ENCODE data around the gene VEGFB. TPM values are rescaled to one million over a fixed set of nuclear protein-coding genes. Genes with fewer than 3 reads are reported as not detected.
"Not testable (repeated sequence)": the region's sequence is repeated elsewhere in the genome, so short reads cannot be mapped to it uniquely, and the experiment has no call there.

Gene VEGFB
- total RNA-seq, 1 experiment from 2014 or later: 40.1 TPM

DNA sequence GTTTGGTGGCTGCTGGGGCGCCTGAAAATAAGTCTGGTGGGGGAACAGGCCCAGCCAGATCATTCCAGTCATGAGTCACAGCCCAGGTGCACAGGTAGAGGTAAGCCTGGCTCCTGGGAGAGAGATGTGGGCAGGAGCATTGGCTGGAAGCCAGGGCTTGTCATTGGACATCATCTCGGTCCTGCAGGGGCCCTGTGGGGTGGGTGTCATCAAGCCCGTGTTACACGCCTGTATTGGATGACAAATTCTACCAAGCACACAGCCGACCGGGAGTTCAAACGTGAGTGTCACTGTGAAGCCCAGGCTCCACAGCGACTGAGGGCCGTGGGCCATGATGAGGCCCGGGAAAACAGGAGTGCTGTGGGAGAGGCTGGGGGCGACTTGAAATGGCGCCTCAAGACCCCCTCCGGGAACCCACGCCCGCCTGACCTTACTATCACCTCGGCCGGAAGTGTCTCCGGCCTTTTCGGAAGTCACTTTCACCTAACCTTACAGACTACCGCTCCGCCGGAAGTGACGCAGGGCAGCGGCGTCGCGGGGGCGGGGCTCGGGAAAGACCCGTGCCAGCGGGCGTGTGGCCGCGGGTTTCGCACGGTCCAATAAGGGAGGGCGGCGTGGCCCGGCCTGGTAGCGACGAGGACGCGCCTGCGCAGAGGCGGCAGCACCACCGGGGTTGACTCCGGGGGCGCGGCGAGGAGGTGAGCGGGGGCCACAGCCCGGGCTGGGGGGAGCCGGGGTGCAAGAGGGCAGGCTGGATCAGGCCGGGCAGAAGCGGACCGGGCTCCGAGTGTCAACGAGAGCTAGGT lies 6.3 kb downstream of the VEGFB start, which contains the start of gene FKBP2:
TSS of gene FKBP2 (plus strand) at position 661 of the 806 bp plus-strand sequence. CDS start 1,293 bp downstream, outside the sequence.
- in situ Hi-C loops (cut with HindIII; ENCODE audit: low pct_unique_long_range_greater_than_20kb, low sequenced_read_pairs): no loop called here
- DNase-seq (ENCODE audit: low read depth, low spot score): peak; percentile 93

DNA sequence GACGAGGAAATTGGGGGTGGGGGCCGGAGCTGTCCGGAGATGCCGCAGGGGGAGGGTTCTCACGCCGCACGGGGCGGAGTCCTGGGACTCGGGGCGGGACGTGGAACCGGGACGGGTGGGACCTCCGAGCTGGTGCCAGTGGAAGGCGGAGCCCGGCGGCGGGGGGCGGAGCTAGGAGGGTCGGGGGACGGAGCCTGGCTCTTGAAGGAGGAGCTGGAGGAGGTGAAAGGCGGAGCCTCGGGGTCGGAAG lies 6.8 kb downstream of the VEGFB start:
- DNase-seq (ENCODE audit: low read depth, low spot score): peak; percentile 97
- in situ Hi-C loops (cut with HindIII; ENCODE audit: low pct_unique_long_range_greater_than_20kb, low sequenced_read_pairs): no loop called here

DNA sequence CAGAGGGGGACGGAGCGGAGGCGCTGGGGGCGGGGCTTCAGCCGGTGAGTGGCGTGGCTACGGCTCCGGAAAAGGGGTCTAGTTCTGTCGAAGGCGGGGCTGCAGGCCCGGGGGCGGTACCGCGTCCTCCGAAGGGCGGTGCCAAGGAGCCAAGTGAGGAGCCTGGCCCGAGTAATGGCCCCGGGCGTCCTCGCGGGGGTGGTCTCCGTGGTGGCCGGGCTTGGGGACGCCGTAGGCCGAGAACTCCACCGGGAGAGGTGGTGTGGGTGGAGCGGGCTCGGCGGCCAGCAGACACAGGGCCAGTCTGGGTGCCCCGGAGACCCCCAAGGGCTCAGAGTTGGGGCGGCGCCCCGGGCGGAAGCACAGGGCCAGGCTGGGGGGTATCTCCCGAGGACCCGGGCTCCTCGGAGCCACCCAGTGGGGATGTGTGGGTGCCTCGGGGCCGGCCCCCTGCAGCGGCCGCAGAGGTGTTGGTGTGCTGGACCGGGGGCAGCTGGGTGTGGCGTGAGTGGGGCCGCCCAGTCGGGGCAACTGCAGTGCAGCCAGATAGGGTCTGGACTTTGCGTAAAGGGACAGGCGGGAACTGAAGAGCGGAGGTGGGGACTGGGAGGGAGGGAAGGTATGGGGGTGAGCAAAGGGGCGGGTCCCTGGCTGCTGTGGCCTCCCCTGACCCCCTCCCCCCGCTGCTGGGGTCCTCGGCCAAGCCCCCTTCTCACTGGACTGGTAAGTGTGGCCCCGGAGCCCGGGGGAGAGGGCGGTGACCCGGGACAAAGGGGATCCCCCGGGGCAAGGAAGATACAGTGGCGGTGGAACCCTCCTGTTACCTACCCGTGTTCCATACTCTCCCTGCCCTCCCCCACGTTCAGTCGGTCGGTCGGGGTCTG lies 7.3 kb downstream of the VEGFB start:
- in situ Hi-C loops (cut with HindIII; ENCODE audit: low pct_unique_long_range_greater_than_20kb, low sequenced_read_pairs): no loop called here
- DNase-seq (ENCODE audit: low read depth, low spot score): no peak

GRCh38 chr11:64243236-64243854 lies 9.0 kb downstream of the VEGFB start:
- no peak for DNase-seq (ENCODE audit: low read depth, low spot score)
- in situ Hi-C loops (cut with HindIII; ENCODE audit: low pct_unique_long_range_greater_than_20kb, low sequenced_read_pairs): no loop called here

GRCh38 chr11:64244107-64244506 lies 9.7 kb downstream of the VEGFB start:
- no peak for DNase-seq (ENCODE audit: low read depth, low spot score)
- in situ Hi-C loops (cut with HindIII; ENCODE audit: low pct_unique_long_range_greater_than_20kb, low sequenced_read_pairs): no loop called here

DNA sequence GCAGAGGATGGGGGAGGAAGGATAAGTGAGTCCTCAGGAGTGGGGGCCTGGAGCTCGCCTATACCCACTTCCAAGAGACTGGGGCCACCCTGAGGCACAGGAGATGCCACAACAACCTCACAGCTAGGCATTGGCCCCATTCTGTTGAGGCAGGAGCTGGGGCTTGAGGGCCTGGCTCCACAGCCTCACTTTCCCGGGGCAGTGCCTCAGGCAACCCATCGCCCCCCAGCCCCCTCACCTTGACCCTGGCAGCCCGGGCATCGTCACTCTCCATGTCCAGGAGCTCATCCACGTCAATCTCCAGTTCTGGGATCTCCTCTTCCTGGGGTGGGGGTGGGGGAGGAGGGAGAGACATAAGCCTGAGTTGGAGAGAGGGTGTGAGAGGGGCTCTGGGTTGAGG lies 10.6 kb downstream of the VEGFB start:
- no peak for DNase-seq (ENCODE audit: low read depth, low spot score)
- in situ Hi-C loops (cut with HindIII; ENCODE audit: low pct_unique_long_range_greater_than_20kb, low sequenced_read_pairs): no loop called here

DNA sequence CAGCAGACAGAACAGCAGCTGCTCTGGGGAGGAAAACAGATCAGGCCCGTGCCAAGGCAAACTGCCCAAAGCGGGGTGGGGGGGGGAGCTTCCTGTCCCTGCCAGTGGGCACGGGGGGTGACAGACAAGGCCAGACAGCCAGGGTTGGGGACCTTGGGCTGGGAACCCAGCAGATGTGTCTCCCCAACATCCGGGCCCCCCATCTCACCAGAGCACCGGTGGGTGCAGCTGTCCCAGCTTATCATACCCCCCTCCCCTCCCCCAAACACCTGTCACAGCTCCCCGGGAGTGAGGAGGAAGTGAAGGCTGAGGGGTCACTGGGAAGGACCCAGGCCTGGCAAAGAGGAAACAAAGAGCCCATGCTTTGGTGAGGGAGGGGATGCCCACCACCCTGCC lies 11.0 kb downstream of the VEGFB start:
- in situ Hi-C loops (cut with HindIII; ENCODE audit: low pct_unique_long_range_greater_than_20kb, low sequenced_read_pairs): no loop called here
- no peak for DNase-seq (ENCODE audit: low read depth, low spot score)

DNA sequence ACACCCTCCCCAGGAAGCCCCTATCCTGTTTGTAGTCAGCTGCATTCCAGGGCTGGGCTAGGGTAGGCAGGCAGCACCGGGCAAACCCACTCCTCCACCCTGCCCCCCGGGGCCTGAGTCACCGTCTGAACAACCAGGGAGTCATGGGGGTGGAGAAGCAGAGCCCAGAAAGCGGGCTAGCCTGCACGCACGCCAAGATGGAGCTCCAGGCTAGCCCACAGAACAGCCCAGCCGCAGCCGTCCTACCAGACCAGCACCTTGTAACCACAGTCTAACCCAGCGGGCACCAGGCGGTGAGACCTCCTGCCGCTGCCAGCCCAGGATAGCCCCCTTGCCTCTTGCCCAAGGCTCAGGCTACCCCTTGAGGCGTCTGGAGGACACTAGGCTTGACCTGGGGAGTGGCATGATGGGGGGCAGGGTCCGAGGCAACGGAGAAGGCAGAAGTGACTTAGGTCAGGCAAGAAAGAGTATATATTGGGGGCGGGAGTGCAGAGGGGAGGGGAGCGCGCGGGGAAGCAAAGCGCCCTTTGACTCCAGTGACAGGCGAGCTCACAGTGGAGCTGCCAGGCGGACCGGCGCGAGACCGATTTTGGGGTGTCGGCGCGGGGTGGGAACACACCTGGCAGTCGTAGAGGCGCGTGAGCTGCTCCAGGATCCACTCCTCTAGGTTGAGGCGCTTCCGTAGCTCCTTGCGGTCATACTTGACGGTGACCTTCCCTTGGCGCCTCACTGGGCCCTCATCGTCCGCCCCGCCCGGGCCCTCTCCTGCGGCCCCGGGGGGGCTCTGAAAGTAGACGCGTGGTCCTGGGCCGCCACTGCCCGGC lies 11.6 kb downstream of the VEGFB start:
- peak; percentile 63 for DNase-seq (ENCODE audit: low read depth, low spot score)
- in situ Hi-C loops (cut with HindIII; ENCODE audit: low pct_unique_long_range_greater_than_20kb, low sequenced_read_pairs): no loop called here

DNA sequence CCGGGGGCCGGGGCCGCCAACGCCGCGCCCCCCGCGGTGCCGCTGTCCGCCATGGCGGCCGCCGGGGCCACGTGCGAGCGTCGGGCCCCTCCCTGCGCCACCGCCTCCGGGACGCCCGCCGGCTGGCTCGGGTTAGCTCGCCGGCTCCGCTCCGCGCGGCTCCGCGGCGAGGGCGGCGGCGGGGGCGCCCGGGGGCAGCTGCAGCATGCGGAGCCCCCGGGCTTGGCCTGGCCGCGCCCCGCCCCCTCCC lies 12.2 kb downstream of the VEGFB start:
- in situ Hi-C loops (cut with HindIII; ENCODE audit: low pct_unique_long_range_greater_than_20kb, low sequenced_read_pairs); DNase-seq (ENCODE audit: low read depth, low spot score): not testable (repeated sequence)

- DNase-seq (ENCODE audit: low read depth, low spot score): peak; percentile 76
- in situ Hi-C loops (cut with HindIII; ENCODE audit: low pct_unique_long_range_greater_than_20kb, low sequenced_read_pairs): no loop called here
Observed at GRCh38 chr11:64246871-64247728, 12.7 kb downstream of the VEGFB start, which contains the start of gene PPP1R14B. Gene PPP1R14B (minus strand): TSS chr11:64246943. CDS start chr11:64246673, 270 bp downstream.

DNA sequence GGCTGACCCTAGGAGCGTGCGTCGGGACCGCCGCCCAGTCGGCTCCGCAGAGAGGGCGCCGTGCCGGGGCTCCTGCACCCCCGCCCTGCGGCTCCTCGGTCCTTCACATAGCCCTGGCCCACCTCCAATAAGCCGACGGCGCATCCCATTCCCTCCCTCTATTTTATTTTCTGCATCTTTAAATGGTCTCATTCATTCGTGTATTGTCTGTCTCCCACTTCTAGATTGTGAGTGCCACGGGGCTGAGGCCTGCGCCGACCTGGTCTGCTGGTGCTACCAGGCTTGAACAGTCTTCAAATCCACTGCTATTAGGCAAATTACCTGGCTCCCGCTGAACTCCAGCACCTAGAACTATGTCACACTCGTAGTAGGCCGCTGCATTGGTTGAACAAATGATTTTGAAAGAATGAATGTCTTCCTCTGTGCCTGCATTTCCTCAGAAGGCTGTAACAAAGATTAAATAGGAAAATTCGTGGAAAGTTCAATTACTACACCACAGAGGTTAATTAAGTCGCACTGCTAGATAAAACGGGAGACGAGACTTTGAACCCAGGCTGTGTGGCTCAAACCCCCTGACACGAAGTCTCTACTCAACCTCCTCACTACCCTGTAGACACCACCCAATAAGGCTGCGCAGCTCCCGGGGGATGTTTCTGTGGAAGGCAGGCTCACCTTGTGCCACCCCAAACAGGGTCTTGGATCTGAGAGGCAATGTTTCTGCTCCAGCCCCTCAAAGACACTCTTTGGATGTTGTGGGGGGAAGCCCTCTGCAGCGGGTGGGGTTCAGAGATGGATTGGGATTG lies 13.5 kb downstream of the VEGFB start:
- no peak for DNase-seq (ENCODE audit: low read depth, low spot score)
- in situ Hi-C loops (cut with HindIII; ENCODE audit: low pct_unique_long_range_greater_than_20kb, low sequenced_read_pairs): no loop called here

DNA sequence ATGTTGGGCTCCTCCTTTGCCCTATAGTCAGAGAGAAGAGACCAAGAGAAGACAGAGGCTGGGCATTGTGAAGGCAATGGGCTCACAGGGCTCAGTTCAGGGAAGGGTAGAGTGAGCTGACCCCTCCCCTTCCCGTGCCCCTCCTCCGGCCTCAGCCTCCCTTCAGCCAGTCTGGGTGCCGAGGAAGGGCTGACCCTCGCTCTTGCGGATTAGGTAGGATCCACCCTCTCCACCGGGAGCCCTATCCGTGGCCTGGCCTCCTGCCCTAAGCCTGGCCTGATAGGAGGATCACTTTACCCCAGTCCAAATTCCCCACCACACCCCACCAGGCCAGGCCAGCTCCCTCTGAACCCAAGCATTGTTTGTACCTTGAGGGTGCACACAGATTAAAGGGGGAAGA lies 14.2 kb downstream of the VEGFB start:
- no peak for DNase-seq (ENCODE audit: low read depth, low spot score)
- in situ Hi-C loops (cut with HindIII; ENCODE audit: low pct_unique_long_range_greater_than_20kb, low sequenced_read_pairs): no loop called here

- in situ Hi-C loops (cut with HindIII; ENCODE audit: low pct_unique_long_range_greater_than_20kb, low sequenced_read_pairs): no loop called here
- no peak for DNase-seq (ENCODE audit: low read depth, low spot score)
Observed at GRCh38 chr11:64249038-64249437, 14.7 kb downstream of the VEGFB start.

DNA sequence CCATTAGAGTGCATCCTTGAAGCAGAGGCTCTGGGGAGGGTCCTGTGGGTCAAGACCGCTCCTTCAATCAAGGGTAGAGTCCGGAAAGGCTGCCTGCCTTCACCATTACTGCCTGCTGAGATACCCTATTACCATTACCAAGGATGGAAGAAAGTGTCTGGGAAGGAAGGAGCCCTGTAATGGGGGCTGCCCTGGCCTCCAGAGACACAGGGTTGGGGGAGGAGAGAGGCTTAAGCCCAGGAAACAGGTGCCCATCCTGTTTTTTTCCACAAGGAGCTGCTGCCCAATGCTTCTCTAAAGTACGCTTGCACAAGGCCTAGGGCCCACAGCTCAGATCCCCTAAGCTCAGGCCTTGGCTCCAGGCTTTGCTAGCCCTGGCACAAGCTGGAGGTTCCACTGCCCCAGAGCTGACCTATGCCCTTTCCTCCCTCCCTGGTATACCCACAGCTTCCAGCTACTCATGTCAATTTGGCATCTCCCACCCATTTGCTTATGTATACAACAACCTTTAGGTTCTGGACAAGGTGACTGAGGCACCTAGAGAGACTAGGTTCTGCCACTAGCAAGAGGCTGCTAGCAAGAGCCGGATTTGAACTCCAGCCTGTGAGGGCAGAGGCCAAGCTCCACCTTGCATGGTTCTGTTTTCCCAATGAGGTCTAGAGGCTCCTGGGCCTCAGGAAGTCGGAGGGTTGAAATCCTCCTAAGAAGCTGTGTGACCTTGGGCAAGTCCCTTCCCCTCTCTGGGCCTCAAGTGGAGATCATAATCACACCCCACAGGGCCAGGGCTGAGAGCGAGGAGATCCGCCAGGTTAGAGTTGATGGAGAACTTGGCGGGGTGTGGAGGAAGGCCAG lies 15.4 kb downstream of the VEGFB start:
- DNase-seq (ENCODE audit: low read depth, low spot score): no peak
- in situ Hi-C loops (cut with HindIII; ENCODE audit: low pct_unique_long_range_greater_than_20kb, low sequenced_read_pairs): no loop called here

DNA sequence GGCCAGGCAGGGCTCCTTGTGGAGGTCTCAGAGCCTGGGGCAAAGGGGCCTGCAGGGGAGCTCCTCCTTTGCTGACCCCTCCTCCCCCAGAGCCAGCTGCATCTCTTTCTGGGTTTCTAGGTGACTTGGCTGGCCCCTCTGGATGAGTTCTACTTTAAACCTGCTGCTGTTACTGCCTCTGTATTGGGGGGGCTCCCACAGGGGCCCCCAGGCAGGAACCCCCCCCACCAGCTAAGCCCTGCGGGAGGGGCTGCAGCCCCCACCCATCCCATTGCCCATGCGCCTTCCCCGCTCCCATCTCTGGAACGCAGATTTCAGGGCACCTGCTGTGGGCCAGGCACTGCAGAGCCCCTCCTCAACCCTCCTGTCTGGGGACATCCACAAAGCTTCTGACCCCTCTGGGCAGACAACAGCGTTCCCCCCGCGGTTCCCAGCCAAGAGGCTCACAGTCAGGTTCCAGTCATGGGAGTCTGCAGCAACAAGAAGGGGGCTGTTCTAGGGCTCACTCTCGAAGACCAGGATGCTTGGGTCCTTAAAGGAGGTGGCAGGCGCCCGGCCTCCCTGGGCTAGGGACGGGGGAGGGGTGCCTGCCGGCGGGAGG lies 16.1 kb downstream of the VEGFB start:
- in situ Hi-C loops (cut with HindIII; ENCODE audit: low pct_unique_long_range_greater_than_20kb, low sequenced_read_pairs): no loop called here
- no peak for DNase-seq (ENCODE audit: low read depth, low spot score)
